Measurements from ENCODE around the gene HDAC1. TPM values are rescaled to one million over a fixed set of nuclear protein-coding genes. Genes with fewer than 3 reads are reported as not detected.

Gene HDAC1
- total and polyA plus RNA-seq, 10 of the 15 experiments (the other 5 are each of a cell fraction or from before 2014, with no cell fraction given) = 147 to 331 (median 168) TPM

DNA sequence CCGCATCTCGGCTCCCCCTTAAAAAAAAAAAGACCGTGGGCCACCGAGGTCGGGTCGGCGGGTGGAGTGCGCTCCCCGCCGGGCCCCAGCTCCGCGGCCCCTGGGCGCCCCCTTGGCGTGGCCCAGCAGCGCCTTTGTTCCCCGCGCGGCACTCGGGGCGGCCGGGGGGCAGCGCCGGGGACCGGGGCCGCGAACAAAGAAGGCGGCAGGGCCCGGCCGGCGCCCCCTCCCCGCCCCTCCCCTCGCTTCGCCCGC is 43.6 kb downstream of the HDAC1 start:
- no peak for ATAC-seq
- H3K27ac ChIP-seq (ENCODE audit: control insufficient read depth, insufficient read depth) = peak overlapping the region; percentile 48
- RAD21 ChIA-PET (ENCODE audit: unreplicated experiment) = interaction anchor here (0.6 to 3.2 kb wide), 19 partner anchors 8 to 223 kb away, joined by 3 to 30 read pairs (median 5); partner anchors contain the start of genes BSDC1, EIF3I, HDAC1 and LCK

More for the DNA sequence above, 43.6 kb downstream of the HDAC1 start:
- in situ Hi-C loops (cut with MboI) (no loop called here), intact Hi-C loops (cut with micrococcal nuclease; ENCODE audit: unreplicated experiment) (loop anchor here (2.0 kb wide), 2 partner anchors 37 to 59 kb away; partner anchors contain the start of gene BSDC1)
- TF ChIP-seq NFXL1 (IDR thresholded peaks at IDR 0.05; ENCODE audit: borderline replicate concordance) = no peak
- TF ChIP-seq GATAD2B (conservative IDR thresholded peaks at IDR 0.05; ENCODE audit: low read depth) = no peak
- TF ChIP-seq, protein P1, sequence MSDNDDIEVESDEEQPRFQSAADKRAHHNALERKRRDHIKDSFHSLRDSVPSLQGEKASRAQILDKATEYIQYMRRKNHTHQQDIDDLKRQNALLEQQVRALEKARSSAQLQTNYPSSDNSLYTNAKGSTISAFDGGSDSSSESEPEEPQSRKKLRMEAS (IDR thresholded peaks at IDR 0.05; ENCODE audit: low read depth, low read length) = no peak
- no peak for TF ChIP-seq SUZ12 (IDR thresholded peaks at IDR 0.05; ENCODE audit: unreplicated experiment)
- no peak for TF ChIP-seq DPF2 (IDR thresholded peaks at IDR 0.05)
- no peak for TF ChIP-seq ZZZ3 (IDR thresholded peaks at IDR 0.05; ENCODE audit: control insufficient read depth, insufficient read length, low read depth)
- no peak for TF ChIP-seq SMAD1 (IDR thresholded peaks at IDR 0.05; ENCODE audit: low read depth, partially characterized antibody)
- no peak for TF ChIP-seq MTA2 (IDR thresholded peaks at IDR 0.05; ENCODE audit: low read depth)
- TF ChIP-seq CREM (IDR thresholded peaks at IDR 0.05; ENCODE audit: low read depth) = no peak
- TF ChIP-seq POLR2A (IDR thresholded peaks at IDR 0.05; ENCODE audit: low read depth, low read length) = no peak
- TF ChIP-seq, protein P2, sequence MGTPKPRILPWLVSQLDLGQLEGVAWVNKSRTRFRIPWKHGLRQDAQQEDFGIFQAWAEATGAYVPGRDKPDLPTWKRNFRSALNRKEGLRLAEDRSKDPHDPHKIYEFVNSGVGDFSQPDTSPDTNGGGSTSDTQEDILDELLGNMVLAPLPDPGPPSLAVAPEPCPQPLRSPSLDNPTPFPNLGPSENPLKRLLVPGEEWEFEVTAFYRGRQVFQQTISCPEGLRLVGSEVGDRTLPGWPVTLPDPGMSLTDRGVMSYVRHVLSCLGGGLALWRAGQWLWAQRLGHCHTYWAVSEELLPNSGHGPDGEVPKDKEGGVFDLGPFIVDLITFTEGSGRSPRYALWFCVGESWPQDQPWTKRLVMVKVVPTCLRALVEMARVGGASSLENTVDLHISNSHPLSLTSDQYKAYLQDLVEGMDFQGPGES (IDR thresholded peaks at IDR 0.05) = no peak
- TF ChIP-seq KLF5 (IDR thresholded peaks at IDR 0.05; ENCODE audit: partially characterized antibody) = no peak
- TF ChIP-seq, protein P3, sequence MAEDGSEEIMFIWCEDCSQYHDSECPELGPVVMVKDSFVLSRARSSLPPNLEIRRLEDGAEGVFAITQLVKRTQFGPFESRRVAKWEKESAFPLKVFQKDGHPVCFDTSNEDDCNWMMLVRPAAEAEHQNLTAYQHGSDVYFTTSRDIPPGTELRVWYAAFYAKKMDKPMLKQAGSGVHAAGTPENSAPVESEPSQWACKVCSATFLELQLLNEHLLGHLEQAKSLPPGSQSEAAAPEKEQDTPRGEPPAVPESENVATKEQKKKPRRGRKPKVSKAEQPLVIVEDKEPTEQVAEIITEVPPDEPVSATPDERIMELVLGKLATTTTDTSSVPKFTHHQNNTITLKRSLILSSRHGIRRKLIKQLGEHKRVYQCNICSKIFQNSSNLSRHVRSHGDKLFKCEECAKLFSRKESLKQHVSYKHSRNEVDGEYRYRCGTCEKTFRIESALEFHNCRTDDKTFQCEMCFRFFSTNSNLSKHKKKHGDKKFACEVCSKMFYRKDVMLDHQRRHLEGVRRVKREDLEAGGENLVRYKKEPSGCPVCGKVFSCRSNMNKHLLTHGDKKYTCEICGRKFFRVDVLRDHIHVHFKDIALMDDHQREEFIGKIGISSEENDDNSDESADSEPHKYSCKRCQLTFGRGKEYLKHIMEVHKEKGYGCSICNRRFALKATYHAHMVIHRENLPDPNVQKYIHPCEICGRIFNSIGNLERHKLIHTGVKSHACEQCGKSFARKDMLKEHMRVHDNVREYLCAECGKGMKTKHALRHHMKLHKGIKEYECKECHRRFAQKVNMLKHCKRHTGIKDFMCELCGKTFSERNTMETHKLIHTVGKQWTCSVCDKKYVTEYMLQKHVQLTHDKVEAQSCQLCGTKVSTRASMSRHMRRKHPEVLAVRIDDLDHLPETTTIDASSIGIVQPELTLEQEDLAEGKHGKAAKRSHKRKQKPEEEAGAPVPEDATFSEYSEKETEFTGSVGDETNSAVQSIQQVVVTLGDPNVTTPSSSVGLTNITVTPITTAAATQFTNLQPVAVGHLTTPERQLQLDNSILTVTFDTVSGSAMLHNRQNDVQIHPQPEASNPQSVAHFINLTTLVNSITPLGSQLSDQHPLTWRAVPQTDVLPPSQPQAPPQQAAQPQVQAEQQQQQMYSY (CRISPR knock-in tag; IDR thresholded peaks at IDR 0.05) = no peak
- ChIA-PET POLR2A (interaction anchor here (0.5 to 3.8 kb wide), 15 partner anchors 12 to 364 kb away, joined by 3 to 46 read pairs (median 4); partner anchors contain the start of genes BSDC1, HDAC1 and LCK), CTCF (interaction anchor here (0.7 to 2.4 kb wide), 12 partner anchors 13 to 120 kb away, joined by 3 to 17 read pairs (median 5); partner anchors contain the start of gene BSDC1), SMC1A (ENCODE audit: uncharacterized antibody, unreplicated experiment) (interaction anchor here (1.0 to 3.4 kb wide), 7 partner anchors 9 to 78 kb away, joined by 3 to 16 read pairs (median 6); partner anchors contain the start of gene BSDC1)
- Histone ChIP-seq H3K79me2 (ENCODE audit: control insufficient read depth, insufficient read depth, low read length) (peaks cover 24% of the 10 kb centered on the region), H3K9ac (ENCODE audit: control insufficient read depth, insufficient read depth, low read length) (peak overlapping the region; percentile 83), H3K9me3 (replicated peaks; ENCODE audit: control insufficient read depth, insufficient read depth, low read length) (no peaks in the 10 kb centered on the region), H3K4me2 (ENCODE audit: control insufficient read depth, insufficient read depth) (no peak overlapping the region; the same call in 1 of the 2 replicates), H3K4me1 (ENCODE audit: control insufficient read depth, insufficient read depth, low read length) (peaks cover 57% of the 10 kb centered on the region), H3K27me3 (replicated peaks in 1 of 2; ENCODE audit: control insufficient read depth in 2 of 2, insufficient read depth in 2 of 2, low read length in 1 of 2) (no peaks in the 10 kb centered on the region), H2AFZ (ENCODE audit: control insufficient read depth, low read depth, low read length) (no peak overlapping the region), H3K36me3 (ENCODE audit: control insufficient read depth in 2 of 2, insufficient read depth in 2 of 2, low read length in 1 of 2) (peaks cover 20 to 21% of the 10 kb centered on the region in 2 experiments), H3K4me3 (peak overlapping the region; percentile 80), H4K20me1 (ENCODE audit: control insufficient read depth, insufficient read depth) (no peaks in the 10 kb centered on the region; the same call in 1 of the 2 replicates)
- BruUV-seq (replicated peaks) = no TSS peak
- WGBS (ENCODE audit: insufficient coverage, insufficient replicate concordance, low lambda C conversion rate, missing lambda C conversion rate) = 2% methylated on average over 21 of the region's 34 CpGs
- DNase-seq (ENCODE audit: low read depth, low spot score) (no peak), FAIRE-seq (no peak)

All from GM12878 (cell line).